ENCODE data around the gene CACNA1H.

The CACNA1H gene

GRCh38 chr16:1152651-1153259 is at the start of gene CACNA1H:
Gene CACNA1H, plus strand, starts transcription at chr16:1153106. Its CDS starts 632 bp downstream, at chr16:1153738.
- peak within 1 kb of the TSS; percentile 47 for H3K4me3 ChIP-seq (ENCODE audit: low read depth, low read length)

DNA sequence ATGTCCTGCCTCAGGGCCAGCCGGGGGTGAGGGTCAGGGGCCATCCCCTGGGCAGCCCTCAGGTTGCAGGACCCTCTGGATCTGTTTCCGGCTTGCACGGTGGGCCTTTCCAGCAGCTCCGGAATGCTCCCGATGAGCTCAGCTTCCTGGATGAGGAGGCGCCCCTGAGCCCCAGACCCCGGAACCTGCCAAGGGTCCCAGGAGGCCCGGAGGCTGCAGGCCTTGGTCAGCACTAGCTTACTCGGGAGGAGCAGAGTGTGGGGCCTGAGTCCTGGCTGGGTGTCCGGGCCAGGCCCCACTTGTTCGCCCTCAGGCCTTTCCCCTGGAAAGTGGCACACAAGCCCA is 49.3 kb upstream of the CACNA1H start:
- no peak overlapping the region for H3K4me3 ChIP-seq (ENCODE audit: low read depth, low read length)

DNA sequence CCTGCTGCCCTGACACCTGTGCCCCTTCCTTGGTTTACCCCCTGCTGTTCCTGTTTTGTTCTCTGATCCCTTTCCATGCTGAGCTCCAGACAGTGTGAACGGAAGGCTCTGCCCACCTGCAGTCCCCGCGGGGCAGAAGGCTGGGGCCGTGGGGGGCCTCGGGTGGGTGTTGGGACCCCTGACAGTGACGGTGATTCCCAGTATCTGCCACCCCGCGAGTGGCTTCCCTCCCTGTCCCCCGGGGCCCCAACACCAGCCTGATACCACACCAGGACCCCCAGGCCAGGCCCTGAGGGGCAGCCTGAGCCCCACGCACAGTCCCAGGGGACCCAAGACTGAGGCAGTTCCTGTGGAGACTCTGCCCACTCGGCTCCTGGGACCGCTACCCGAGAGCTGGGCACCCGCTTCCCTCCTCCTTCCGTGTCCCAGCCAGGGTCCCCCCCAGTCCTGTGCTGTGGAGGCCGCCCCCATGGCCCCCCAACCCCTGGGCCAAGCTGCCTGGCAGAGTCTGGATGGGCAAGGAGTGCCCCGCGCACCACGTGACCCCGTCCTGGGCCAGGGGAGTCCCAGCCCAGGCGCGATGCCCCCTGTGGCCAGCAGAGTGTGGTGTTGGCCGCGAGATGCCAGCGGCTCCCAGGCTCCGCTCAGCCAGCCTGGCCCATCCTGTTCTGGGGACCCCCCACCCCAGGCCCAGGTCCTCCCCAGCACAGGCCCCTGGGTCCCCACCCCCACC is 46.9 kb upstream of the CACNA1H start:
- no peak overlapping the region for H3K4me3 ChIP-seq (ENCODE audit: low read depth, low read length)

DNA sequence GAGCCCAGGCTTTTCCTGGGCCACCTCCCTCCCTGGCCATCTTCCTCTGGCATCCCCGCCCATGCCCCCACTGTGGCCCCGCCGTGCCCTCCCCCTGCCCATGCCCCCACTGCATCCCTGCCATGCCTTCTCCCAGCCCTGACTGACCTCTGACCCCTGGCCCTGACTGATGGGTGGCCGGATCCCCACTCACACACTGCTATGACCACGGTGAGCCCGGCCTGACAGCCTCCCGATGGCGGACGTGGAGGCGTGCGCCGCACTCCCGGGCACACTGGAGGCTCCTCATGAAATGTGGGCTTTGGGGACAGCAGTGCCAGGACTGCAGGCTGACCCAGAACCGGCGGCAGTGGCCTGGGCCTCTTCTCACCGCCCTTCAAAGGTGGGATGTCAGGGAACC is 46.2 kb upstream of the CACNA1H start:
- no peak overlapping the region for H3K4me3 ChIP-seq (ENCODE audit: low read depth, low read length)

- no peak overlapping the region for H3K4me3 ChIP-seq (ENCODE audit: low read depth, low read length)
Observed at GRCh38 chr16:1107141-1107540, 45.8 kb upstream of the CACNA1H start.

DNA sequence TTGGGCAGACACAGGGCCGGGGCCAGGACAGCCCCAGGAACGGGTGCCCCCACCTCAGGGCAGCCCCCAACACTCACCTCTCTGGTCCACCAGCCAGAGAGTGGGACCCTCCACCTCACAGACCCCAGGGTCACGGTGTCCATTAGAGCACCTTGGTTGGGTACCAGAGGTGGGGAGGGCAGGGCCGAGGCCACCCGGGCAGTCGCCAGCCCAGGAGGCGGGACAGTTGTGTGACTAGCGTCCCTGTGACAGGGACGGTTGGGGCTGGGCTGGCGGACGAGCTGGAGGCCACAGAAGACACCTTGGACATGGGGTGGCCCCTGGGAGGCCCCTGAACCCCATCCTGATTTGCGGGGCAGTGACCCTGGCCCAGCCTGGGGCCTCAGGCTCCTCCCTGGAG is 45.2 kb upstream of the CACNA1H start:
- no peak overlapping the region for H3K4me3 ChIP-seq (ENCODE audit: low read depth, low read length)

DNA sequence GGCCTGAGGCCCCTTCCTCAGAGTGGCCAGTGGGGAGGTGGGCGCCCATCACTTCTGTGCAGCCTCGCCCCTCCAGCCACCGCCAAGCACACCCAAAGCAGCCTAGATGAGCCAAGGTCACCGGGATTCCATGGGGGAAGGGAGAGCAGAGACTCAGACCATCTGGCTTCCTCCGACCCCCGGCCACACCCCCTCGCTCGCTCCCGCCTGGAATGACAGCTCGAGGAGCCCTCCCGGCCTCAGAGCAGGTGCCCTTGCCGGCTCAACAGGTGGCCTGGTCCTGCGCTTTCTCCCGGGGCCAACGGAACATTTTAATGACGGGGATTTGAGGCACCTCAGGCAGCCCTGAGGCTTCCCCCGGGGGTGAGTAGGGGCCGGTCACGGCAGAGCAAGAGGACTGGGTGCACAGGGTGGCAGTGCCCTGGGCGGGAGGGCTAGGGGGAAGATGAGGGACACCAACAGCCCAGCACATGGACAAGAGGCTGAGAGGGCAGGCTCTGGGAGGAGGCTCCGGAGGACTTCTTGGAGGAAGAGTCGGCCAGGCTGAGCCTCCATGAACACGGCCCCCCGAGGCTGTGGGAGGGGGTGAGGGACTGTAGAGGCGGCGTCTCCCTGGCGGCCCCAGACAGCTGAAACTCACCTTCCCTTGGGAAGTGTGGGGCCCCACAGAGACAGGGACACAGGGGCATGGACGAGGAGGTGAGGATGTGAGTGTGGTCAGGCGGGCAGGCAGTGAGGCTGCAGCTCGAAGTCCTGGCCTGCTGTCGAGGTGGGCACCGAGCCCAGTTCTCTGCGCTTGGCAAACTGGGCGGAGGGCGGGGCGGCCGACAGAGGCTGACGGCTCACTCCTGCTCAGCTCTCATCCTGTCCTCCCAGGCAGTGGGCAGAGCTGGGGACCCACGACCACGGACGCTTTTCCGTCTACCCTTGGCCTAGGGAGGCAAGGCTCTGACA is 44.3 kb upstream of the CACNA1H start:
- H3K4me3 ChIP-seq (ENCODE audit: low read depth, low read length) = no peak overlapping the region

DNA sequence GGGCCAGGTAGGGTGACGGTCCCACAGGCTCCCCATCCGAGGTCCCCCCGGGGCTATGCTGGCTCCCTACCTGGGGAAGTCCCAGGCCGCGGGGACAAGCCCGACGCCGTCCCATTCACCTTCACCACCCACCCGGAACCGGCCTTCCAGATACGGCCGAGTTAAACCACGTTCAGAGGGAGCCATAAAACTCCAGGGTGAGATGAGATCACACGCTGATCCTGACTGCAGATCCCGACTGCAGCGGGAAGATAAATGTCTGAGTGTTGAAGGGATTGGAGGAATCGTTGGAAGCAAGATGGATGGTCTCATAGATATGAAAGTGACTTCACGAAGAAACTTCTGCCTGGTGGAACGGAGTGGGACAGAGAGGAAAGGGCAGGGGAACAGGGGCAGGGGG is 43.3 kb upstream of the CACNA1H start:
- no peak overlapping the region for H3K4me3 ChIP-seq (ENCODE audit: low read depth, low read length)

DNA sequence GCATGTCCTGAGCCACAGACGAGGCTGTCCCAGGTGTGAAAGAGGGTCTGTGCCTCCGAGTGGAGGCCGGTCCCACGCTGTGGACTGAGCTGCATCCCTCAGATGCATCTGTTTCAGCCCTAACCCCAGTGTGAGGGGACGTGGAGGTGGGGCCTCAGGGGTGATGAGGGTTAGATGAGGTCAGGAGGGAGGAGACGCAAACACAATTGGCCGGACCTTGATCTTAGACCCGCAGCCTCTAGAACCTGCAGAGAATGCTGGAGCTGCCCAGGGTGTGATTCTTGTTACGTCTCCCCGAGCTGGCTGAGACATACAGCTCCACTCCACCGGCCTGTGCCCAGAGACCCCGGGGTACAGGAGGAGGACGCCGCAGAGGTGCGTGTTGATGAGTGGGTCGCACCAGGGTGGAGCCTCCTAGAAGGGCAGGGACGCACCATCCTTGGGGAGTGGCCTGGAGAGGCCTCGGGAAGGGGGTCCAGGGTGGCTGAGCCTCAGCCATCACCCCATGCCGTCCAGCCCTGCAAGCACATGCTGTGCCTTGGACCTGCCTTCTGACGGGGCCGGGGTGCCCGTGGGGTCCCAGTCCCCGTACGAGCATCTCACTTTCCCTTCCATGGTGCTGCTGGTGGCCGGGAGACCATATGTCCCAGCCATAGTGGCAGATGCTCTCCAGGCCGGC is 40.3 kb upstream of the CACNA1H start:
- H3K4me3 ChIP-seq (ENCODE audit: low read depth, low read length) = no peak overlapping the region

DNA sequence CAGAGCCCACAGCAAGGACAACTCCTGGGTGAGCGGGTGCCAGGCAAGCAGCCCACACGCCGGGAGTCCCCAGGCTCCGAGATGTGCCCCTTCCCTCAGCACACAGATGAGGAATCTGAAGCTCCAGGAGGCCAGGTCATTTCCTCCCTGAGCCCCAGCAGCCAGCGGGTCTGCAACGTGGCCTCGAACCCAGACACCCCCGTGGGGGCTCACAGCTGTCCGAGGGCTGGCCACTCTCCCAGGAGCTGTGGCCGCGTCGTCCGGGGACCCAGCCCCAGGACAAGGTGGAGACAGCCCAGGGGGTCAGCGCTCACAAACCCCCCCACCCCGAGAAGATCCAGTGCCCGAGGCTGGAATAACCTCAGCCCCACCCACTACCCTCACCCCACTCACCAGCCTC is 39.4 kb upstream of the CACNA1H start:
- H3K4me3 ChIP-seq (ENCODE audit: low read depth, low read length) = no peak overlapping the region

DNA sequence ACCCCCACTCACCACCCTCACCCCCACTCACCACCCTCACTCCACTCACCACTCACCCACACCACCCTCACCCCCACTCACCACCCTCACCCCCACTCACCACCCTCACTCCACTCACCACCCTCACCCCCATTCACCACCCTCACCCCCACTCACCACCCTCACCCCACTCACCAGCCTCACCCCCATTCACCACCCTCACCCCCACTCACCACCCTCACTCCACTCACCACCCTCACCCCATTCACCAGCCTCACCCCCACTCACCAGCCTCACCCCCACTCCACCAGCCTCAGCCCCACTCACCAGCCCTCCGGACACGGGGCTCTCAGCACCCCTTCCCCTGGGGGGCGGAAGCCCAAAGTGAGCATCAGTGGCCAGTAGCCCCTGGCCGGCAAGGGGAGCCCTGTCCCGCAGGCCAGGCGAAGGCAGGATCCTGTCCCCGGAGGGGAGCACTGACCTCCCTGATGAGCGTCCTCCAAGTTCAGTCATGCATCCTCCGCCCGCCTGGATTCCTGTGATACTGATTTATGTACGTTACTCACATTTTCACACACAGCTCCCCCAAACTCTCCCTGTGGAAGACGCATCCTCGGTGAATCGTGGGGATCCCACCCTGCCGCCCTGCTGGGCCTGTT is 38.9 kb upstream of the CACNA1H start:
- no peak overlapping the region for H3K4me3 ChIP-seq (ENCODE audit: low read depth, low read length)

- no peak overlapping the region for H3K4me3 ChIP-seq (ENCODE audit: low read depth, low read length)
Observed at GRCh38 chr16:1116693-1117077, 36.2 kb upstream of the CACNA1H start.

DNA sequence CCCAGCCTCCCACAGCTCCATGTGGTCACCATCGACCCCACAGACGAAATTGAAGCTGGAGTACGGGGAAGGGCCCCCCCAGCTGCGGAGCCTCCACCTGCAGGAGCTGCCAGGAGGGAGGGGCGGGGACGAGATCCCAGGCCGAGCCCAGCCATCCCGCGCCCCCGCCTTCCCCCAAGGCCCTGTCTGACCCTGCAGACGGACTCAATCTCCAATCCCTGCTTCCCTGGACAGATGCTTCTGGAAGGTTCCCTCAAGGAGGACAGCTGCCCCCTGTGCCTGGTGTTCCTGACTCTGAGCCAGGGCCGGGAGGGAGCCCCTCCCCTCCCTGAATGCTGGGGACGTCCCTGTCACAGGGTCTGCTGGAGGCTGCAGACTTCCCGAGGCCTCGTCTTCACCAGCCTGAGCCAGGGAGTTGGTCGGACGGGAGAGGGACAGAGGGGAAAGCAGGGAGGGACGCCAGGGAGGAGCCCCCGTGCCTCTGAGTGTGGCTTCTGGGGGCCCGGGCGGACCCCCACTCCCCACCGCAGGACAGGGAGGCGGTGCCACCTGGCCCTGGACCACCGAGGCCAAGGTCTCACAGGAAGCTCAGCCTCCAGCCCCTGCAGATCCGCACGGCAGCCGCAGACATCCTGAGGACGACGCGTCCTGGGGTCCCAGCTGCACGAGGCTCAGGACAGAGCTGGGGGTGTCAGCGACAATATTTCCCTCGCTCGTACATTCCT is 35.6 kb upstream of the CACNA1H start:
- H3K4me3 ChIP-seq (ENCODE audit: low read depth, low read length) = no peak overlapping the region

GRCh38 chr16:1117926-1118325 is 35.0 kb upstream of the CACNA1H start:
- H3K4me3 ChIP-seq (ENCODE audit: low read depth, low read length) = no peak overlapping the region

- no peak overlapping the region for H3K4me3 ChIP-seq (ENCODE audit: low read depth, low read length)
Observed at GRCh38 chr16:1119129-1119528, 33.8 kb upstream of the CACNA1H start.

GRCh38 chr16:1119766-1120576 is 32.9 kb upstream of the CACNA1H start:
- H3K4me3 ChIP-seq (ENCODE audit: low read depth, low read length) = no peak overlapping the region

DNA sequence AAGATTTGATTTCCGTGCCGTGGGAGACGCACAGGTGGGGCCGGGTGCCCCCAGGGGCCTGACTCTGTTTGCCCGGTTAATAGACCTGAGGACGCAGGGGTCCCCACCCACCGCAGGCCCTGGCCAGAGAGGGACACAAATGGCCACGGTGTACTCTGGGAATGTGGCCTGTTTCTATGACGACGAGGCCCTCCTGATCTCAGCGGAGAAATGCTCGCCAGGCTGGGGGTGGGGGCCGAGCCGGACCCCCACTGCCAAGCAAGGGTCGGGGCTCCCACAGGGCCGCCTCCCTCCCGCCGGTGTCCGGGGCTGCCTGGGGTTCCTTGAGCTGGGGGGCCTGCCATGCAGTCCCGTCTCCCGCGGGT is 32.3 kb upstream of the CACNA1H start:
- no peak overlapping the region for H3K4me3 ChIP-seq (ENCODE audit: low read depth, low read length)

DNA sequence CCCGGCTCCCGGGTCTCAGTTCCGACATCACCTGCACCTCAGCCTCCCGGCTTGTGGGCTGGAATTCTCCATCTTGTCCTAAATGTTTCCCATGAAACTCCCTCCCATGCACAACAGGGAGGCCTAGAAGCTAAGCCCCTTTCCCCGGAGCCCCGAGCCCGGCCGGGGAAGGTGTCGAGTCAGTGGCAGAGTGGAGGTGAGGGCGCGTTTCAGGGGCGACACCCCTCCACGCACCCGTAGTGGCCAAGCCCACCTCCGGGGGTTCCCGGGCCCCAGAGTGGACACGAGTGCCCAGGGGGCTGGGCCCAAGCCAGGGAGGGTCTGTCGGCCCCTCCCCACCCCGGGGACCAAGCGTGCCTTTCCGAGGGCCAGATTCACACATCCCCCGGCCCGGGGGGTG is 31.9 kb upstream of the CACNA1H start:
- H3K4me3 ChIP-seq (ENCODE audit: low read depth, low read length) = no peak overlapping the region
